Suprapubic skin (tissue), 4 donors: ENCODE measurements around the gene TBC1D4. TPM values are rescaled to one million over a fixed set of nuclear protein-coding genes. Genes with fewer than 3 reads are reported as not detected.

ENCODE experiments used
- DNase-seq, 2 donors: peaks; one replicate each; pipeline ENCODE4 v3.0.0-alpha.2; 2019; ENCODE audit warnings: low spot score in 2 of 2
- H3K27ac ChIP-seq: fragments of 200-600 bp; sonication (generic); one replicate; pipeline ENCODE4 v1.5.1; 2019
- H3K27me3 ChIP-seq: fragments of 200-600 bp; sonication (generic); one replicate; pipeline ENCODE4 v1.5.1; 2019
- H3K36me3 ChIP-seq: fragments of 200-600 bp; sonication (generic); one replicate; pipeline ENCODE4 v1.5.1; 2019
- H3K4me1 ChIP-seq: fragments of 200-600 bp; sonication (generic); one replicate; pipeline ENCODE4 v1.5.1; 2019
- H3K4me3 ChIP-seq: fragments of 200-600 bp; sonication (generic); one replicate; pipeline ENCODE4 v1.5.1; 2019; ENCODE audit warnings: mild to moderate bottlenecking
- H3K9me3 ChIP-seq: fragments of 200-600 bp; sonication (generic); one replicate; pipeline ENCODE4 v1.5.1; 2019
- CTCF ChIP-seq, 2 donors: fragments of 200-600 bp in 1 of 2; fragments of 450-650 bp in 1 of 2; sonication (generic) in 1 of 2; IDR thresholded peaks; one replicate each; pipeline ENCODE4 v1.5.1; 2016 to 2019; ENCODE audit warnings: antibody characterized with exemption in 2 of 2, mild to moderate bottlenecking in 1 of 2, moderate library complexity in 1 of 2
- EP300 ChIP-seq: sonication (generic); formaldehyde crosslinking; IDR thresholded peaks from one replicate; pipeline ENCODE4 v1.6.1; 2017; ENCODE audit warnings: antibody characterized with exemption
- POLR2A ChIP-seq, 2 donors: fragments of 450-650 bp; IDR thresholded peaks; one replicate each; pipeline ENCODE4 v1.6.1; 2017; ENCODE audit warnings: antibody characterized with exemption in 2 of 2, mild to moderate bottlenecking in 2 of 2, moderate library complexity in 2 of 2
- POLR2AphosphoS5 ChIP-seq, 3 donors: sonication (generic); formaldehyde crosslinking; IDR thresholded peaks; one replicate each; pipeline ENCODE4 v1.6.1; 2017; ENCODE audit warnings: antibody characterized with exemption in 3 of 3
- WGBS: methylation state at CpG from one replicate; pipeline ENCODE4 v1.1.5; 2018; 5-methylcytosine and 5-hydroxymethylcytosine counted together
- total RNA-seq, 4 donors: library from RNA; depleted of rRNA; stranded (reverse); fragments of >200 nt; gene quantifications; one replicate each; pipeline ENCODE4 v1.1.0, GENCODE V29; 2016

TBC1D4 gene
- total RNA-seq, 4 donors from 2014 or later, result 54.3 to 110 (median 72.7) TPM

GRCh38 chr13:75330770-75331169 lies 151.2 kb downstream of the TBC1D4 start:
- no peaks in the 10 kb centered on the region for H3K9me3 ChIP-seq
- peaks cover 22% of the 10 kb centered on the region for H3K36me3 ChIP-seq
- no peaks in the 10 kb centered on the region for H3K27me3 ChIP-seq
- DNase-seq, result no peak
- WGBS, result 75% methylated on average over 2 of the region's 2 CpGs
- no peak for TF ChIP-seq POLR2AphosphoS5 (IDR thresholded peaks at IDR 0.05)
- TF ChIP-seq EP300, result no peak
- no peak for TF ChIP-seq POLR2A (IDR thresholded peaks at IDR 0.05)
- no peak for TF ChIP-seq CTCF (IDR thresholded peaks at IDR 0.05)
- no peak overlapping the region for H3K4me3 ChIP-seq
- H3K27ac ChIP-seq, result no peak overlapping the region
- H3K4me1 ChIP-seq, result no peaks in the 10 kb centered on the region

GRCh38 chr13:75329723-75330122 lies 152.2 kb downstream of the TBC1D4 start:
- DNase-seq, result no peak
- H3K27ac ChIP-seq, result peak overlapping the region; percentile 24
- TF ChIP-seq CTCF (IDR thresholded peaks at IDR 0.05) (no peak), POLR2A (IDR thresholded peaks at IDR 0.05) (no peak), POLR2AphosphoS5 (IDR thresholded peaks at IDR 0.05) (no peak), EP300 (no peak)
- H3K36me3 ChIP-seq, result peaks cover 14% of the 10 kb centered on the region
- H3K27me3 ChIP-seq, result no peaks in the 10 kb centered on the region
- H3K4me1 ChIP-seq, result no peaks in the 10 kb centered on the region
- H3K9me3 ChIP-seq, result no peaks in the 10 kb centered on the region
- H3K4me3 ChIP-seq, result no peak overlapping the region
- 68% methylated on average over 5 of the region's 5 CpGs for WGBS

GRCh38 chr13:75329097-75329496 lies 152.9 kb downstream of the TBC1D4 start:
- H3K4me1 ChIP-seq, result no peaks in the 10 kb centered on the region
- H3K36me3 ChIP-seq, result peaks cover 14% of the 10 kb centered on the region
- no peaks in the 10 kb centered on the region for H3K27me3 ChIP-seq
- no peak overlapping the region for H3K4me3 ChIP-seq
- 81% methylated on average over 5 of the region's 5 CpGs for WGBS
- H3K9me3 ChIP-seq, result no peaks in the 10 kb centered on the region
- DNase-seq, result no peak
- peak overlapping the region; percentile 24 for H3K27ac ChIP-seq
- TF ChIP-seq EP300 (no peak), POLR2AphosphoS5 (IDR thresholded peaks at IDR 0.05) (no peak), POLR2A (IDR thresholded peaks at IDR 0.05) (no peak)

- DNase-seq, result no peak
- no peaks in the 10 kb centered on the region for H3K27me3 ChIP-seq
- H3K4me1 ChIP-seq, result no peaks in the 10 kb centered on the region
- TF ChIP-seq CTCF (IDR thresholded peaks at IDR 0.05) (no peak), POLR2A (IDR thresholded peaks at IDR 0.05) (no peak), POLR2AphosphoS5 (IDR thresholded peaks at IDR 0.05) (no peak), EP300 (no peak)
- H3K27ac ChIP-seq, result no peak overlapping the region
- peaks cover 8% of the 10 kb centered on the region for H3K36me3 ChIP-seq
- H3K4me3 ChIP-seq, result peak overlapping the region; percentile 26
- 54% methylated on average over 3 of the region's 3 CpGs for WGBS
- H3K9me3 ChIP-seq, result no peaks in the 10 kb centered on the region
Observed at GRCh38 chr13:75327135-75327510, 154.8 kb downstream of the TBC1D4 start.

GRCh38 chr13:75326173-75327134 lies 155.5 kb downstream of the TBC1D4 start:
- WGBS, result 51% methylated on average over 21 of the region's 21 CpGs
- Histone ChIP-seq H3K27me3 (no peaks in the 10 kb centered on the region), H3K4me1 (no peaks in the 10 kb centered on the region), H3K4me3 (peak overlapping the region; percentile 26), H3K36me3 (peaks cover 10% of the 10 kb centered on the region), H3K9me3 (no peaks in the 10 kb centered on the region), H3K27ac (no peak overlapping the region)
- TF ChIP-seq POLR2A (IDR thresholded peaks at IDR 0.05), result no peak
- TF ChIP-seq CTCF (IDR thresholded peaks at IDR 0.05), result no peak
- no peak for TF ChIP-seq POLR2AphosphoS5 (IDR thresholded peaks at IDR 0.05)
- no peak for TF ChIP-seq EP300
- DNase-seq, result no peak
